IMR-90 (cell line): ENCODE results near the gene CNTN5.

Experiments
- CEBPB ChIP-seq: IDR thresholded peaks from 2 replicates; pipeline ENCODE4 v1.6.1; 2012; ENCODE audit warnings: low read depth, low read length, improper control_type of control experiment
- CTCF ChIP-seq: conservative IDR thresholded peaks from 2 replicates; pipeline ENCODE4 v1.5.1; 2012; ENCODE audit warnings: mild to moderate bottlenecking, low read depth, low read length, improper control_type of control experiment
- FOS ChIP-seq: fragments of 150-350 bp; IDR thresholded peaks from 2 replicates; pipeline ENCODE4 v1.6.1; 2016; ENCODE audit warnings: low read depth, low read length
- MAFK ChIP-seq: IDR thresholded peaks from 2 replicates; pipeline ENCODE4 v1.6.1; 2012; ENCODE audit warnings: low read depth, low read length, improper control_type of control experiment
- MAZ ChIP-seq: IDR thresholded peaks from 2 replicates; pipeline ENCODE4 v1.6.1; 2012; ENCODE audit warnings: low read depth, mild to moderate bottlenecking, low read length, improper control_type of control experiment, moderate library complexity, borderline replicate concordance
- POLR2A ChIP-seq: IDR thresholded peaks from 2 replicates; pipeline ENCODE4 v1.6.1; 2012; ENCODE audit warnings: mild to moderate bottlenecking, low read depth, low read length
- RAD21 ChIP-seq: IDR thresholded peaks from 2 replicates; pipeline ENCODE4 v1.6.1; 2012; ENCODE audit warnings: low read length, improper control_type of control experiment
- RCOR1 ChIP-seq: IDR thresholded peaks from 2 replicates; pipeline ENCODE4 v1.6.1; 2012; ENCODE audit warnings: mild to moderate bottlenecking, low read length, improper control_type of control experiment; ENCODE audit not compliant: insufficient replicate concordance
- RFX5 ChIP-seq: IDR thresholded peaks from 2 replicates; pipeline ENCODE4 v1.8.0; 2012; ENCODE audit warnings: low read depth, mild to moderate bottlenecking, low read length, moderate library complexity
- USF2 ChIP-seq: fragments of 150-350 bp; IDR thresholded peaks from 2 replicates; pipeline ENCODE4 v1.6.1; 2017; ENCODE audit warnings: mild to moderate bottlenecking, antibody characterized with exemption, low read length, low read depth

GRCh38 chr11:100221791-100222190 is 1201.0 kb downstream of the CNTN5 start:
- TF ChIP-seq POLR2A (no peak), MAFK (no peak), CTCF (no peak), MAZ (no peak), CEBPB (no peak), RCOR1 (no peak), USF2 (no peak), RFX5 (no peak), RAD21 (no peak), FOS (no peak)
